ENCODE results near the gene CNTD1. TPM values are rescaled to one million over a fixed set of nuclear protein-coding genes. Genes with fewer than 3 reads are reported as not detected.

The CNTD1 gene
- polyA plus RNA-seq (2012; ENCODE audit: missing spikeins) = 1.8 TPM

- DNase-seq (ENCODE audit: insufficient read length) (peak; percentile 94), FAIRE-seq (peak; percentile 94)
- peak; percentile 67; the same call in 1 of the 2 replicates for TF ChIP-seq POLR2A (IDR thresholded peaks at IDR 0.05; ENCODE audit: low read depth, low read length)
- TF ChIP-seq POLR2AphosphoS5 (IDR thresholded peaks at IDR 0.05; ENCODE audit: low read depth, low read length) = no peak
- peak; percentile 38; the same call in 1 of the 2 replicates for TF ChIP-seq TAF1 (IDR thresholded peaks at IDR 0.05; ENCODE audit: borderline replicate concordance, low read depth, low read length)
Measured at GRCh38 chr17:42798383-42799380, at the start of gene CNTD1, which contains the start of gene COA3. Gene CNTD1 (plus strand): TSS chr17:42798861. CDS start chr17:42799068, 207 bp downstream. Gene COA3 (minus strand): TSS chr17:42798704. CDS start chr17:42798681, 23 bp downstream.

- FAIRE-seq = no peak
- DNase-seq (ENCODE audit: insufficient read length) = no peak
- TF ChIP-seq POLR2A (IDR thresholded peaks at IDR 0.05; ENCODE audit: low read depth, low read length) (no peak), POLR2AphosphoS5 (IDR thresholded peaks at IDR 0.05; ENCODE audit: low read depth, low read length) (no peak), TAF1 (IDR thresholded peaks at IDR 0.05; ENCODE audit: borderline replicate concordance, low read depth, low read length) (no peak)
Measured at GRCh38 chr17:42748908-42749798, 49.5 kb upstream of the CNTD1 start.

GRCh38 chr17:42750739-42751344 lies 47.8 kb upstream of the CNTD1 start:
- no peak for DNase-seq (ENCODE audit: insufficient read length)
- TF ChIP-seq POLR2A (IDR thresholded peaks at IDR 0.05; ENCODE audit: low read depth, low read length) (no peak), POLR2AphosphoS5 (IDR thresholded peaks at IDR 0.05; ENCODE audit: low read depth, low read length) (no peak), TAF1 (IDR thresholded peaks at IDR 0.05; ENCODE audit: borderline replicate concordance, low read depth, low read length) (no peak)
- no peak for FAIRE-seq

DNA sequence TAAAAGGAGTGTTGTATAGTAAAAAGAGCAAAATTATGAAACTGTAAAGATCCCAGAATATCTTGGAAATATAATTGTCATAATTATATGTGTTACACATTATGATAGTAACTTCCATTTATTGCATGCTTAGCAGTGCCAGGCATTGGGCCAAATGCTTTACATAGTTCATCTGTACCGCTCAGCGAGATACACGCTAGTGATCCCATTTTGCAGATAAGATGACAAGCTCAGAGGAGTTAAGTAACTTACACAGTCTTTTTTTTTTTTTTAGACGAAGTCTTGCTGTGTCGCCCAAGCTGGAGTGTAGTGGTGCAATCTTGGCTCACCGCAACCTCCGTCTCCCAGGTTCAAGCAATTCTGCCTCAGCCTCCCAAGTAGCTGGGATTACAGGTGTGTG lies 47.0 kb upstream of the CNTD1 start:
- FAIRE-seq (no peak), DNase-seq (ENCODE audit: insufficient read length) (no peak)
- no peak for TF ChIP-seq POLR2AphosphoS5 (IDR thresholded peaks at IDR 0.05; ENCODE audit: low read depth, low read length)
- no peak for TF ChIP-seq POLR2A (IDR thresholded peaks at IDR 0.05; ENCODE audit: low read depth, low read length)
- no peak for TF ChIP-seq TAF1 (IDR thresholded peaks at IDR 0.05; ENCODE audit: borderline replicate concordance, low read depth, low read length)

DNA sequence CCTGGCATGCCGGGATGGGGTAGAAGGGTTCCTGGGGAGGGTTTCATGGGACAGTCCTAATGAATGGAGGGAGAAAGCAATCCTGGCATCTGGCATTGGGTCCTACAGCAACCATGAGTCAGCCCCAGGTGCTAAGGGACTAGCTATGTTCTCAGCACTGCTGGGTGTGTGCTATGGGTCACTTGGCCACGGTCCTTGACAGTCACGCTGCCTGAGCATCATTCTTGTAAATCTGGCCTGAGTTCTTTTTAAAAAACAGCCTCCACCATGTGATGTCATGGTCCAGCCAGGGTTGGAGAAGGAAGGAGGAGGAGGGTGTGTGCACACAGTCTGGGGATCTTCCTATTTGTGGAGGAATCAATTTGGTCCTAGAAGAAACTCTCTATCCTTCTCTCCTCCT lies 43.9 kb upstream of the CNTD1 start:
- TF ChIP-seq POLR2AphosphoS5 (IDR thresholded peaks at IDR 0.05; ENCODE audit: low read depth, low read length) (no peak), TAF1 (IDR thresholded peaks at IDR 0.05; ENCODE audit: borderline replicate concordance, low read depth, low read length) (no peak)
- DNase-seq (ENCODE audit: insufficient read length) = no peak
- no peak for FAIRE-seq

DNA sequence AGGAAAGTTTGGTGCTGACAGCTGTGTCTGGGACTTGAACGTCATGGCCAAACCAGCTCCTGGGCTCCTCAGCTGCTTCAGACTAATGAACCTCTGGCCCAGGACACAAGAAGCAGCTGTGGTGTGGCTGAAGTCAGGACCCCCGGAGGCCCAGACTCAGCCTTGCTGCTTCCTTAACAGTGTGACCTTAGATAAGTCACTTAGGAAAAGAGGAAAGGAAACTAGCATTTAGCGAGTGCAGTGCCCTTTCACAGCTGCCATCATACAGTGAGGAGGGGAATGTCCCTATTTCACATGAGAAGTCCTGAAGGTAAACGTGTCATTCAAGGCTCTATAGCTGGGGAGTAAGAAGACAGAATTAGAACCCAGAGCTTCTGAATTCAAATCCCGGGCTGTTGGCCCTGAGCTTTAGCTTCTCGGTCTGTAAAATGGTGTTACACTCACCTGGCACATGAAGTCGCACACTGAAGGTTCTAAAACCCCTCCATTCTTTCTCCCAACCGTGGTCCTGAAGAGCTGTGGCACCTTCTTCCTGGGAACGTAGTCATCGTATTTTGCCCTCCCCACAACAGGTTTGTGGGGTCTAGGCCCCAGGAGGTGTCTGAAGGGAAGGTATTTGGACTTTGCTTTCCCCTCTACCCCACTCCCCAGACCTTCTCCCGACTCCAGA lies 38.5 kb upstream of the CNTD1 start:
- DNase-seq (ENCODE audit: insufficient read length) (no peak), FAIRE-seq (peak; percentile 89)
- TF ChIP-seq POLR2A (IDR thresholded peaks at IDR 0.05; ENCODE audit: low read depth, low read length) (no peak), POLR2AphosphoS5 (IDR thresholded peaks at IDR 0.05; ENCODE audit: low read depth, low read length) (no peak), TAF1 (IDR thresholded peaks at IDR 0.05; ENCODE audit: borderline replicate concordance, low read depth, low read length) (no peak)

DNA sequence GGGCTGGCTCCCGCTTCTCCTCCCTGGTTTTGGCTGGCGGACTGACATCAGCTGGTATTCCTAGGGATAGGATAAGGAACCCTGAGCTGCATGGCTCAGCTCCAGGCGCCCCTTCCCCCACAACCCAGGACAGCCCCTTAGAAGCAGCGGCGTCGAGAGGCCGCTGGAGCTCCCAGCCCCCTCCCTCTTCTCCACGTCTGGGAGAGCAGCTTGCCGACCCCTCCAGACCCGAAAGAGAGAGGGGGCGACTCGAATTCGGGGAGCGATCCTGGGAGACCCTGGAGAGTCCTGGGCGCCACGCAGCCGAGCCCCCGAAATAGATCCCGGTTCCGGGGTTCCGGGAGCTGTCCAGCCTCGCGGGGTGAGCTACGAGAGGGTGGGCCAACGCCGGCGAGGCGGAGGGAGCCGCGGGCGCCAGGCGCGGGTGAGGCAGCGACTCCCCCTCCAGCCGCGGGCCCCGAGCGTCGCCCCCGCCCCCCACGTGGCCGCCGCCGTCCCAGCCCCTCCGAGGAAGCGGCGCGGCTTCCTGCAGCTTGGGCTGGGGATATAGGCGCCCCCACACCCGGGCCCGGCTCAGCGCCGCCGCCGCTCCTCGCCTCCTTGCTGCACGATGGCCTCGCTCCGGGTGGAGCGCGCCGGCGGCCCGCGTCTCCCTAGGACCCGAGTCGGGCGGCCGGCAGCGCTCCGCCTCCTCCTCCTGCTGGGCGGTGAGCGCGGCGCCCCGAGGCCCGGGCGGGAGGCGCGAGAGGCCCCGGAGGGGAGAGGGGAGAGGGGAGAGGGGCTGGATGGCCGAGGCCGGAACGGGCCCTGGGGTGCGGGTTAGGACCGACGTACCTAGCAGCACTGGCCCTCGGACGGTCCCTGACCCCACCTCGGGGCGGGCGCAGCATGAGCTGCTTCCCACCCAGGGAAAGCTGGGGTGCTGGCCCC lies 37.7 kb upstream of the CNTD1 start, which contains the start of gene RAMP2:
Gene RAMP2 (plus strand): TSS at position 576 of the 930 bp plus-strand sequence. CDS start 35 bp downstream, at position 611.
- FAIRE-seq (no peak), DNase-seq (ENCODE audit: insufficient read length) (no peak)
- TF ChIP-seq POLR2AphosphoS5 (IDR thresholded peaks at IDR 0.05; ENCODE audit: low read depth, low read length) = no peak
- no peak for TF ChIP-seq TAF1 (IDR thresholded peaks at IDR 0.05; ENCODE audit: borderline replicate concordance, low read depth, low read length)
- no peak for TF ChIP-seq POLR2A (IDR thresholded peaks at IDR 0.05; ENCODE audit: low read depth, low read length)

GRCh38 chr17:42761638-42762037 lies 37.0 kb upstream of the CNTD1 start:
- no peak for TF ChIP-seq POLR2AphosphoS5 (IDR thresholded peaks at IDR 0.05; ENCODE audit: low read depth, low read length)
- no peak for TF ChIP-seq POLR2A (IDR thresholded peaks at IDR 0.05; ENCODE audit: low read depth, low read length)
- no peak for TF ChIP-seq TAF1 (IDR thresholded peaks at IDR 0.05; ENCODE audit: borderline replicate concordance, low read depth, low read length)
- DNase-seq (ENCODE audit: insufficient read length) (no peak), FAIRE-seq (no peak)

DNA sequence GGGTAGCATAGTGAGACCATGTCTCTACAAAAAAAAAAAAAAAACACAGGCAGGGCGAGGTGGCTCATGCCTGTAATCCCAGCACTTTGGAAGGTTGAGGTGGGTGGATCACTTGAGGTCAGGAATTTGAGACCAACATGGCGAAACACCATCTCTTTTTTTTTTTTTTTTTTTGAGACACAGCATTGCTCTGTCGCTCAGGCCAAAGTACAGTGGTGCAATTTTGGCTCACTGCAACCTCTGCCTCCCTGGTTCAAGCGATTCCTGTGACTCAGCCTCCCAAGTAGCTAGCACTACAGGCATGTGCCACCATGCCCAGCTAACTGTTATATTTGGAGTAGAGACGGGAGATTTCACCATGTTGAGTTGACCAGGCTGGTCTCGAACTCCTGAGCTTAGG lies 32.5 kb upstream of the CNTD1 start:
- no peak for TF ChIP-seq TAF1 (IDR thresholded peaks at IDR 0.05; ENCODE audit: borderline replicate concordance, low read depth, low read length)
- TF ChIP-seq POLR2A (IDR thresholded peaks at IDR 0.05; ENCODE audit: low read depth, low read length) = no peak
- no peak for TF ChIP-seq POLR2AphosphoS5 (IDR thresholded peaks at IDR 0.05; ENCODE audit: low read depth, low read length)
- FAIRE-seq (no peak), DNase-seq (ENCODE audit: insufficient read length) (no peak)

All from GM12892 (cell line).